Heart left ventricle (tissue), 13 donors: ENCODE measurements around the gene HNRNPH1.

ENCODE experiments used
- POLR2A ChIP-seq, 2 donors: fragments of 450-650 bp; IDR thresholded peaks; one replicate each; pipeline ENCODE4 v1.6.1; 2017; ENCODE audit warnings: antibody characterized with exemption in 2 of 2, mild to moderate bottlenecking in 2 of 2, moderate library complexity in 2 of 2
- TF ChIP-seq, protein P1 (sequence below), 12 donors: fragments of 200-600 bp; sonication (generic) in 4 of 12; IDR thresholded peaks; one replicate each; pipeline versions ENCODE4 v1.5.0 to v1.8.0; 2018 to 2022; ENCODE audit warnings: antibody characterized with exemption in 12 of 12, mild to moderate bottlenecking in 5 of 12
- donor health status: ischemic (EF 13 %, LVEDD 7.1; RV severe dilation, severe dysfunction).
- donor health status: DM: no; HTN: yes; CAD: no.
- donor health status: DM: no; HTN: no; CAD: no.
- donor health status: ischemic (EF 25% LVEDD 6.9; RV normal size, moderate dysfunction).
- donor health status: ischemic (EF 25% LVEDD 5.7; RV mildly dilated, moderate dysfunction).
- donor health status: ischemic (EF 35%, LVEDD 5.7; RV mildly dilated, moderate dysfunction).
- donor health status: nonischemic (EF 11% LVEDD 7.7; RV severe dilation, severe dysfunction).
- donor health status: DM: yes; HTN: yes; CAD: no.
- donor health status: PGD.
- donor health status: ischemic (EF 29% LVEDD 5.4; RV normal size, mild dysfunction).
- donor health status: nonischemic (EF 23%, LVEDD 6.1; RV moderate dilation, normal function).

DNA sequence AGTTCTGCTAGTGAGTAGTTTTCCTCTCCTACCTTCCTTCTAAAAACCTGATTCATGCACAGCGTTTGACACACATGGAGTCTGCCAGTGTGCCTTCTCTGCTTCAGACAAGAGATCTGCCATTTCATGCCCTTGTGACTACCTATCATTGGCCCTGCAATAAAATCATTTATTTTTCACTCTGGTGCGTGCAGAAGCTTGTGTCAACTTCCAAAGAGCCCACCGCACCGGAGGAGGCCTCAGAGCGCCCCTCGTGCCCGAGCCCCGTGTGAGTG lies 13.7 kb downstream of the HNRNPH1 start:
- TF ChIP-seq, protein P1, sequence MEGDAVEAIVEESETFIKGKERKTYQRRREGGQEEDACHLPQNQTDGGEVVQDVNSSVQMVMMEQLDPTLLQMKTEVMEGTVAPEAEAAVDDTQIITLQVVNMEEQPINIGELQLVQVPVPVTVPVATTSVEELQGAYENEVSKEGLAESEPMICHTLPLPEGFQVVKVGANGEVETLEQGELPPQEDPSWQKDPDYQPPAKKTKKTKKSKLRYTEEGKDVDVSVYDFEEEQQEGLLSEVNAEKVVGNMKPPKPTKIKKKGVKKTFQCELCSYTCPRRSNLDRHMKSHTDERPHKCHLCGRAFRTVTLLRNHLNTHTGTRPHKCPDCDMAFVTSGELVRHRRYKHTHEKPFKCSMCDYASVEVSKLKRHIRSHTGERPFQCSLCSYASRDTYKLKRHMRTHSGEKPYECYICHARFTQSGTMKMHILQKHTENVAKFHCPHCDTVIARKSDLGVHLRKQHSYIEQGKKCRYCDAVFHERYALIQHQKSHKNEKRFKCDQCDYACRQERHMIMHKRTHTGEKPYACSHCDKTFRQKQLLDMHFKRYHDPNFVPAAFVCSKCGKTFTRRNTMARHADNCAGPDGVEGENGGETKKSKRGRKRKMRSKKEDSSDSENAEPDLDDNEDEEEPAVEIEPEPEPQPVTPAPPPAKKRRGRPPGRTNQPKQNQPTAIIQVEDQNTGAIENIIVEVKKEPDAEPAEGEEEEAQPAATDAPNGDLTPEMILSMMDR (IDR thresholded peaks at IDR 0.05) = no peak
- no peak for TF ChIP-seq POLR2A (IDR thresholded peaks at IDR 0.05)
